Lung (tissue), 12 donors: ENCODE measurements around the gene SRBD1. TPM values are rescaled to one million over a fixed set of nuclear protein-coding genes. Genes with fewer than 3 reads are reported as not detected.

Experiments used
- ATAC-seq: fragments of 200-7000 bp; cut with Tn5 transposase; one replicate; pipeline ENCODE4 v1.9.1; 2020; ENCODE audit warnings: moderate number of reproducible peaks; ENCODE audit not compliant: insufficient read depth, low FRiP score
- DNase-seq, 3 donors: peaks; one replicate each; pipeline ENCODE4 v3.0.0-alpha.2; 2013 to 2017
- H3K27ac ChIP-seq, 2 donors: one replicate each; pipeline ENCODE4 v1.5.1; 2013; ENCODE audit warnings: mild to moderate bottlenecking in 2 of 2, moderate library complexity in 2 of 2, control low read depth in 1 of 2, inconsistent platforms in 1 of 2, low read depth in 1 of 2, low read length in 1 of 2
- H3K27me3 ChIP-seq, 3 donors: one replicate each; pipeline ENCODE4 v1.5.1; 2013; ENCODE audit warnings: low read length in 2 of 3; ENCODE audit not compliant: control insufficient read depth in 3 of 3, insufficient read depth in 3 of 3
- H3K36me3 ChIP-seq, 4 donors: one replicate each; pipeline ENCODE4 v1.5.1; 2013; ENCODE audit warnings: low read length in 4 of 4, mild to moderate bottlenecking in 1 of 4, moderate library complexity in 1 of 4; ENCODE audit not compliant: control insufficient read depth in 4 of 4, insufficient read depth in 4 of 4
- H3K4me1 ChIP-seq, 5 donors: one replicate each; pipeline ENCODE4 v1.5.1; 2013; ENCODE audit warnings: low read length in 5 of 5, mild to moderate bottlenecking in 2 of 5, moderate library complexity in 1 of 5; ENCODE audit not compliant: control insufficient read depth in 5 of 5, insufficient read depth in 5 of 5
- H3K4me3 ChIP-seq: one replicate; pipeline ENCODE4 v1.5.1; 2013; ENCODE audit warnings: mild to moderate bottlenecking, control low read depth, moderate library complexity
- H3K9ac ChIP-seq, 2 donors: one replicate each; pipeline ENCODE4 v1.5.1; 2013; ENCODE audit warnings: low read length in 2 of 2, control low read depth in 1 of 2; ENCODE audit not compliant: insufficient read depth in 1 of 2
- H3K9me3 ChIP-seq, 4 donors: one replicate each; pipeline ENCODE4 v1.5.1; 2013; ENCODE audit warnings: low read length in 3 of 4, mild to moderate bottlenecking in 1 of 4, moderate library complexity in 1 of 4; ENCODE audit not compliant: control insufficient read depth in 4 of 4, insufficient read depth in 3 of 4
- WGBS, 2 donors: extraction: QIAGEN DNeasy Blood & Tissue Kit; methylation state at CpG; one replicate each; pipeline ENCODE4 v1.1.7; 2013; 5-methylcytosine and 5-hydroxymethylcytosine counted together
- polyA plus RNA-seq, 2 donors: library from polyadenylated mRNA; stranded (reverse); fragments of 200-250 nt; gene quantifications; one replicate each; pipeline ENCODE4 v1.2.1, GENCODE V29; 2013
- total RNA-seq, 2 donors: library from RNA; depleted of rRNA in 1 of 2; stranded (reverse); fragments of >200 nt in 1 of 2; gene quantifications; one replicate each; pipeline ENCODE4 v1.2.1, GENCODE V29; 2014 to 2021
- TF ChIP-seq, protein P1 (sequence below): IDR thresholded peaks from 2 replicates; pipeline ENCODE4 v1.5.1; 2012; ENCODE audit warnings: mild to moderate bottlenecking; ENCODE audit errors: control extremely low read depth, extremely low read depth
- donor health status: control.
- donor health status: control.
- donor health status: Bipolar disorder and iron deficiency.
- donor health status: healthy.
- donor health status: DM: yes; HTN: yes; CAD: no.

The SRBD1 gene
- total and polyA plus RNA-seq, 4 donors: 5.6 to 30.6 (median 11.5) TPM

DNA sequence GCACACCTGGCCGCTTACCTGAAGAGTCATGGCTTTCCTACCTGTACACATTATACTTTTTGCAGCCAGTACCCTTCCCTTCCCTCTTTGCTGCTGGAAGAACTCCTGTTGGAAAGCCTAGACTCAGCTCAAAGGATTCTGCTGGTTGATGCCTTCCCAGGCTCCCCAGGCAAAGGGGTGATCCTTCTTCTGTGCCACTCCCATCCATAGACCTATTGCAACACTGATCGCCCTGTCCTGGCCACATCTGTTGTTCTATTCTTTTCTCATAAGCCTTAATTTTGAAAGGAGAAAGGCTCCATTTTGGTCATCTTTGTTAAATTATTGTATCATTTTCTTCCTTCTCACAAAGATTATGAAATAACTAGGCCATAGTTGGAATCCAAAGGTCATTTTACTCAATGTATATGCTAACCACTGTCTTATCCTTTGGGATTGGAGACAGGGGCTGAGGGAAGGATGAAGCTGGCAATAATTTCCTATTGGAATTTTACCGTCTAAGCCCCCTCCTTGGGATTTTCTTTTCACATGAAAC lies 37.0 kb upstream of the SRBD1 start:
- TF ChIP-seq, protein P1, sequence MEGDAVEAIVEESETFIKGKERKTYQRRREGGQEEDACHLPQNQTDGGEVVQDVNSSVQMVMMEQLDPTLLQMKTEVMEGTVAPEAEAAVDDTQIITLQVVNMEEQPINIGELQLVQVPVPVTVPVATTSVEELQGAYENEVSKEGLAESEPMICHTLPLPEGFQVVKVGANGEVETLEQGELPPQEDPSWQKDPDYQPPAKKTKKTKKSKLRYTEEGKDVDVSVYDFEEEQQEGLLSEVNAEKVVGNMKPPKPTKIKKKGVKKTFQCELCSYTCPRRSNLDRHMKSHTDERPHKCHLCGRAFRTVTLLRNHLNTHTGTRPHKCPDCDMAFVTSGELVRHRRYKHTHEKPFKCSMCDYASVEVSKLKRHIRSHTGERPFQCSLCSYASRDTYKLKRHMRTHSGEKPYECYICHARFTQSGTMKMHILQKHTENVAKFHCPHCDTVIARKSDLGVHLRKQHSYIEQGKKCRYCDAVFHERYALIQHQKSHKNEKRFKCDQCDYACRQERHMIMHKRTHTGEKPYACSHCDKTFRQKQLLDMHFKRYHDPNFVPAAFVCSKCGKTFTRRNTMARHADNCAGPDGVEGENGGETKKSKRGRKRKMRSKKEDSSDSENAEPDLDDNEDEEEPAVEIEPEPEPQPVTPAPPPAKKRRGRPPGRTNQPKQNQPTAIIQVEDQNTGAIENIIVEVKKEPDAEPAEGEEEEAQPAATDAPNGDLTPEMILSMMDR: no peak
- H3K27ac ChIP-seq: no peak overlapping the region
- no peaks in the 10 kb centered on the region for H3K27me3 ChIP-seq
- no peaks in the 10 kb centered on the region for H3K36me3 ChIP-seq
- DNase-seq: no peak
- H3K4me1 ChIP-seq: peaks cover 0 to 29% (median 4%) of the 10 kb centered on the region in 5 donors
- no peak overlapping the region for H3K4me3 ChIP-seq
- H3K9me3 ChIP-seq: peaks cover 0 to 1% (median 0%) of the 10 kb centered on the region in 4 donors
- ATAC-seq: no peak
- 82 to 87% methylated on average over 3 of the region's 3 CpGs for WGBS, 2 donors
- no peak overlapping the region for H3K9ac ChIP-seq

DNA sequence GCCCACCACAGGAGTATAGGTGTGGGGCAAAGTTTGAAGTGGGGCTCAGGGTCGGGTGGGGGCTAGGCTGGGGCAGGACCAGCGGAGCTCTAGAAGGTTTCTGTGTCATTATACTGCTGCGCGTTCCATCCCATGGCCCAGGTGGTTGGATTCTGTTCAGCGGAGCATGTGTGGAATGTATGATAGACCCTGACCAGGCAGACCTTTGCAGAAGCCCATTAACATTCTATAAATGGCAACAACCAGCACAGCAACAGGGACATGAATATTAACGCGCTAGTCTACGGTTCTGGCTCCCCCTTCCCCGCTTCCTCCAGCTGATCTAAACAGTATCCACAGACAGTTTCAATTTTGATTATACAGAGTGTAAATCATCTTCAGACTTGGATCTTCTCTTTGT lies 36.3 kb upstream of the SRBD1 start:
- Histone ChIP-seq H3K27ac (no peak overlapping the region), H3K4me3 (no peak overlapping the region), H3K9me3 (peaks cover 0 to 1% (median 0%) of the 10 kb centered on the region in 4 donors), H3K36me3 (no peaks in the 10 kb centered on the region), H3K27me3 (no peaks in the 10 kb centered on the region), H3K4me1 (peaks cover 0 to 23% (median 4%) of the 10 kb centered on the region in 5 donors), H3K9ac (no peak overlapping the region)
- 73 to 75% methylated on average over 9 of the region's 9 CpGs for WGBS, 2 donors
- no peak for ATAC-seq
- DNase-seq: no peak
- TF ChIP-seq, protein P1: no peak

DNA sequence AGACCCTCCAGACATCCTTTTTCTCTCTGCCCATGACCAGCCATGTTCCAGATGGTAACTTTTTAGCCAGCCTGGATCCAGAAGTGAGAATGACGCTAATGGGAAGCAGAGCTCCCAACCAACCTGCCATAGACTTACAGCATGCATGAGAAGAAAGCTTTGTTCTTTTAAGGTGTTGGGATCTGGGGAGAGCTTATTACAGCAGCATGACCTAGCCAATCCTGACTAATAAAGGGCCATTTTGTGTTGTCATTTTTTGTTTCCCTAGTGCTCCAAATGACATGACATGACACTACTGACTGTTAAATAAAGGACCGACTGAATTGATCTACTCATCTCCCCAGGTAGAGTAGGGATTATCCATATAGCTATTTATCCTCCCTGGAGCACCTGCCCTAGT lies 35.2 kb upstream of the SRBD1 start:
- TF ChIP-seq, protein P1: no peak
- Histone ChIP-seq H3K4me3 (no peak overlapping the region), H3K36me3 (no peaks in the 10 kb centered on the region), H3K9me3 (peaks cover 0 to 1% (median 0%) of the 10 kb centered on the region in 4 donors), H3K27me3 (no peaks in the 10 kb centered on the region), H3K27ac (no peak overlapping the region), H3K4me1 (peaks cover 0 to 19% (median 4%) of the 10 kb centered on the region in 5 donors), H3K9ac (no peak overlapping the region)
- ATAC-seq (no peak), DNase-seq (no peak)
- 96% methylated on average over 2 of the region's 2 CpGs for WGBS, 2 donors
